ENCODE measurements around the gene ROR2. TPM values are rescaled to one million over a fixed set of nuclear protein-coding genes. Genes with fewer than 3 reads are reported as not detected.

Gene ROR2
- total and polyA plus RNA-seq, 4 donors: 0.13 to 0.84 (median 0.52) TPM

DNA sequence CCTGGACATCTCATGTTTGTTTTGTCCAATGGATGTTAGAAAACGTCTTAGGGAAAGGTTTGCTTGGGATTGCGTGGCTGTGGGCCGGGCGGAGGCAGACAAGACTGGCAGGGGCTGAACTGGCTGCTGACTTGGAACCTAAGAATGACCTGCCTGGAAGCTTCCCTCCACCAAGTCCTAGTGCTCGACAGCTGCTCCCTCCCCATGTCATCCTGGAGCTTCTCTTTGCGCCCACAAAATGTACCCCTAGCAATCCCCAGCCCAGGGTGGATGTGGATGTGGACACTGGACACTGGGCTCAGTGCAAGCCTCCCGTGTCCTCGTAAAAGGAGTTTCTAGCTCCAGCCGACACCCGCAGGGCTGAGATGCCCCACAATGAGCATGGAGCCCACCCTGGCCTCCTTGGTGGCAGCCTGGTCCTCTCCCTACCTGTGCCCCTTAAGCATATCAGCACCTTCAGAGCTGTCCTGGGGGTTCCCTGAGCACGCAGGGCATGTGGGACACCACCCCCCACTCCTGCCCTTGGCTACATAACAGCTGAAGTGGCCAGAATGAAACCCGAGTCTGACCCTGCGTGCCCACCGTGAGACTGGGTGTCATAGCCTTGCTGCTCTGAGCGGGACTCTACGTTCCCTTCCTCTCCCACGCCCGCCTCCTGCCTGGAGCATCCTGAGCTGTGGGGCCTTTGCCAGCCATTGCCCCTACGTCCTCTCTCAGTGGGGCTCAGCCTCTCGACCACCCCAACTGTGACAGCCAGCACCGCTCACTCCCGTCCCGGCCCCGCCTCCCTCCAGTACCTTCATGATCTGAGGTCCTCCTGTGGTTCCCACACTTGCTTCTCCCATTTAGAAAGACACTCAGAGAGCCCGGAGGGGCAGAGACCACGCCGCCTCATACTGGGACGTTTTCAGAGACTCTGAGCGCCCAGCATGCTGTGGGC, 180.8 kb downstream of the ROR2 start:
- Histone ChIP-seq H3K9ac (ENCODE audit: low read depth in 1 of 2, low read length in 2 of 2) (no peak overlapping the region), H3K36me3 (ENCODE audit: control insufficient read depth in 4 of 4, insufficient read depth in 3 of 4, low read depth in 1 of 4, low read length in 3 of 4) (no peaks in the 10 kb centered on the region), H3K27me3 (ENCODE audit: control insufficient read depth in 4 of 4, insufficient read depth in 4 of 4, low read length in 3 of 4) (peaks cover 0 to 8% (median 0%) of the 10 kb centered on the region in 4 donors), H3K9me3 (ENCODE audit: control insufficient read depth in 4 of 4, low read length in 3 of 4) (peaks cover 0 to 5% (median 0%) of the 10 kb centered on the region in 4 donors), H3K4me3 (ENCODE audit: low read depth in 1 of 3, low read length in 3 of 3) (no peak overlapping the region), H3K27ac (ENCODE audit: low read depth in 1 of 2, low read length in 2 of 2) (no peak overlapping the region), H3K4me1 (ENCODE audit: control insufficient read depth in 4 of 4, insufficient read depth in 4 of 4, low read length in 3 of 4) (no peaks in the 10 kb centered on the region)
- DNase-seq (ENCODE audit: low spot score): no peak
- TF ChIP-seq YY1 (IDR thresholded peaks at IDR 0.05) (no peak), NR2F2 (IDR thresholded peaks at IDR 0.05) (no peak), TAF1 (conservative IDR thresholded peaks at IDR 0.05) (no peak), JUND (IDR thresholded peaks at IDR 0.05) (no peak)
- TF ChIP-seq, protein P1, sequence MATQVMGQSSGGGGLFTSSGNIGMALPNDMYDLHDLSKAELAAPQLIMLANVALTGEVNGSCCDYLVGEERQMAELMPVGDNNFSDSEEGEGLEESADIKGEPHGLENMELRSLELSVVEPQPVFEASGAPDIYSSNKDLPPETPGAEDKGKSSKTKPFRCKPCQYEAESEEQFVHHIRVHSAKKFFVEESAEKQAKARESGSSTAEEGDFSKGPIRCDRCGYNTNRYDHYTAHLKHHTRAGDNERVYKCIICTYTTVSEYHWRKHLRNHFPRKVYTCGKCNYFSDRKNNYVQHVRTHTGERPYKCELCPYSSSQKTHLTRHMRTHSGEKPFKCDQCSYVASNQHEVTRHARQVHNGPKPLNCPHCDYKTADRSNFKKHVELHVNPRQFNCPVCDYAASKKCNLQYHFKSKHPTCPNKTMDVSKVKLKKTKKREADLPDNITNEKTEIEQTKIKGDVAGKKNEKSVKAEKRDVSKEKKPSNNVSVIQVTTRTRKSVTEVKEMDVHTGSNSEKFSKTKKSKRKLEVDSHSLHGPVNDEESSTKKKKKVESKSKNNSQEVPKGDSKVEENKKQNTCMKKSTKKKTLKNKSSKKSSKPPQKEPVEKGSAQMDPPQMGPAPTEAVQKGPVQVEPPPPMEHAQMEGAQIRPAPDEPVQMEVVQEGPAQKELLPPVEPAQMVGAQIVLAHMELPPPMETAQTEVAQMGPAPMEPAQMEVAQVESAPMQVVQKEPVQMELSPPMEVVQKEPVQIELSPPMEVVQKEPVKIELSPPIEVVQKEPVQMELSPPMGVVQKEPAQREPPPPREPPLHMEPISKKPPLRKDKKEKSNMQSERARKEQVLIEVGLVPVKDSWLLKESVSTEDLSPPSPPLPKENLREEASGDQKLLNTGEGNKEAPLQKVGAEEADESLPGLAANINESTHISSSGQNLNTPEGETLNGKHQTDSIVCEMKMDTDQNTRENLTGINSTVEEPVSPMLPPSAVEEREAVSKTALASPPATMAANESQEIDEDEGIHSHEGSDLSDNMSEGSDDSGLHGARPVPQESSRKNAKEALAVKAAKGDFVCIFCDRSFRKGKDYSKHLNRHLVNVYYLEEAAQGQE (IDR thresholded peaks at IDR 0.05): no peak
- TF ChIP-seq, protein P2, sequence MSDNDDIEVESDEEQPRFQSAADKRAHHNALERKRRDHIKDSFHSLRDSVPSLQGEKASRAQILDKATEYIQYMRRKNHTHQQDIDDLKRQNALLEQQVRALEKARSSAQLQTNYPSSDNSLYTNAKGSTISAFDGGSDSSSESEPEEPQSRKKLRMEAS (IDR thresholded peaks at IDR 0.05): no peak
- 84% methylated on average over 29 of the region's 29 CpGs for WGBS

DNA sequence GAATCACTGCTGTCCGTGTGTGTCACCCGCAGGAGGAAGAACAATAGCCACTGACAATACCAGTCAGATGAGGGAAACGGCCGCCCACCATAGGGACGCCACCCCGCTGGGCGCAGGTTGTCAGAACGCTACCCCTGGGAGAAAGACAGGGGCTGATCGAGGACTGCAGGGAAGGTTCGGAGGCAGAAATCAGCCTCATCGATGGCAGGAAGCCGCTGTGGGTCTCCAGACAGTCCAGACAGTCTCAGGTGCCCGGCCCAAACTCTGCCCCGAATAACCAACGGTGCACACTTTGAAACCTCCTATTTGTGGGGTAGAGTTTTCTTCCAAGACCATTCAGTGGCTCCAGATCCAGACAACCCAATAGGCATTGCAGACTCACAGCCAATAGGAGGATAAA, 181.5 kb downstream of the ROR2 start:
- WGBS: 81% methylated on average over 15 of the region's 15 CpGs
- DNase-seq (ENCODE audit: low spot score): no peak
- Histone ChIP-seq H3K9me3 (ENCODE audit: control insufficient read depth in 4 of 4, low read length in 3 of 4) (peaks cover 0 to 5% (median 0%) of the 10 kb centered on the region in 4 donors), H3K9ac (ENCODE audit: low read depth in 1 of 2, low read length in 2 of 2) (no peak overlapping the region), H3K36me3 (ENCODE audit: control insufficient read depth in 4 of 4, insufficient read depth in 3 of 4, low read depth in 1 of 4, low read length in 3 of 4) (no peaks in the 10 kb centered on the region), H3K27ac (ENCODE audit: low read depth in 1 of 2, low read length in 2 of 2) (no peak overlapping the region), H3K27me3 (ENCODE audit: control insufficient read depth in 4 of 4, insufficient read depth in 4 of 4, low read length in 3 of 4) (peaks cover 0 to 8% (median 0%) of the 10 kb centered on the region in 4 donors), H3K4me1 (ENCODE audit: control insufficient read depth in 4 of 4, insufficient read depth in 4 of 4, low read length in 3 of 4) (no peaks in the 10 kb centered on the region), H3K4me3 (ENCODE audit: low read depth in 1 of 3, low read length in 3 of 3) (no peak overlapping the region)
- TF ChIP-seq JUND (IDR thresholded peaks at IDR 0.05): no peak
- no peak for TF ChIP-seq TAF1 (conservative IDR thresholded peaks at IDR 0.05)
- no peak for TF ChIP-seq SP1 (IDR thresholded peaks at IDR 0.05)
- no peak for TF ChIP-seq RAD21 (IDR thresholded peaks at IDR 0.05)
- no peak for TF ChIP-seq EGR1 (IDR thresholded peaks at IDR 0.05; ENCODE audit: low read depth in 2 of 2)
- no peak for TF ChIP-seq FOXA1 (IDR thresholded peaks at IDR 0.05)
- no peak for TF ChIP-seq GABPA (IDR thresholded peaks at IDR 0.05 in 1 of 2, conservative IDR thresholded peaks at IDR 0.05 in 1 of 2)
- TF ChIP-seq NR2F2 (IDR thresholded peaks at IDR 0.05): no peak
- no peak for TF ChIP-seq HNF4G (IDR thresholded peaks at IDR 0.05)
- TF ChIP-seq HNF4A (conservative IDR thresholded peaks at IDR 0.05): no peak
- TF ChIP-seq FOXA2 (IDR thresholded peaks at IDR 0.05): no peak
- TF ChIP-seq, protein P3, sequence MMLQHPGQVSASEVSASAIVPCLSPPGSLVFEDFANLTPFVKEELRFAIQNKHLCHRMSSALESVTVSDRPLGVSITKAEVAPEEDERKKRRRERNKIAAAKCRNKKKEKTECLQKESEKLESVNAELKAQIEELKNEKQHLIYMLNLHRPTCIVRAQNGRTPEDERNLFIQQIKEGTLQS (IDR thresholded peaks at IDR 0.05): no peak
- TF ChIP-seq, protein P1 (IDR thresholded peaks at IDR 0.05): no peak
- no peak for TF ChIP-seq RXRA (IDR thresholded peaks at IDR 0.05)
- TF ChIP-seq, protein P2 (IDR thresholded peaks at IDR 0.05): no peak

Measured in liver (tissue), 9 donors.